Uterus (tissue), 2 donors: ENCODE measurements around the gene SCGB2B2.

Experiments used
- CTCF ChIP-seq, 4 experiments: fragments of 200-600 bp in 2 of 4; fragments of 450-650 bp in 2 of 4; sonication (generic) in 2 of 4; IDR thresholded peaks; one replicate each; pipeline ENCODE4 v1.5.1; 2016 to 2019; ENCODE audit warnings: antibody characterized with exemption in 4 of 4, mild to moderate bottlenecking in 2 of 4, moderate library complexity in 1 of 4
- POLR2A ChIP-seq, 2 donors: fragments of 450-650 bp; IDR thresholded peaks; one replicate each; pipeline ENCODE4 v1.6.1; 2016; ENCODE audit warnings: antibody characterized with exemption in 2 of 2, mild to moderate bottlenecking in 1 of 2, moderate library complexity in 1 of 2

- TF ChIP-seq POLR2A (IDR thresholded peaks at IDR 0.05) (peak; percentile 47 to 84), CTCF (IDR thresholded peaks at IDR 0.05) (peak in 2 of 4 experiments; percentile 13 to 14)
Measured at GRCh38 chr19:34677386-34678084, 576 bp upstream of the SCGB2B2 start, which contains the start of gene ZNF302.
